ENCODE data around the gene MUC3A.
A peak's percentile ranks its signal among the peaks of the same experiment; 100 is the strongest.
"Not testable (repeated sequence)": the region's sequence is repeated elsewhere in the genome, so short reads cannot be mapped to it uniquely, and the experiment has no call there.

Gene MUC3A, protein sequence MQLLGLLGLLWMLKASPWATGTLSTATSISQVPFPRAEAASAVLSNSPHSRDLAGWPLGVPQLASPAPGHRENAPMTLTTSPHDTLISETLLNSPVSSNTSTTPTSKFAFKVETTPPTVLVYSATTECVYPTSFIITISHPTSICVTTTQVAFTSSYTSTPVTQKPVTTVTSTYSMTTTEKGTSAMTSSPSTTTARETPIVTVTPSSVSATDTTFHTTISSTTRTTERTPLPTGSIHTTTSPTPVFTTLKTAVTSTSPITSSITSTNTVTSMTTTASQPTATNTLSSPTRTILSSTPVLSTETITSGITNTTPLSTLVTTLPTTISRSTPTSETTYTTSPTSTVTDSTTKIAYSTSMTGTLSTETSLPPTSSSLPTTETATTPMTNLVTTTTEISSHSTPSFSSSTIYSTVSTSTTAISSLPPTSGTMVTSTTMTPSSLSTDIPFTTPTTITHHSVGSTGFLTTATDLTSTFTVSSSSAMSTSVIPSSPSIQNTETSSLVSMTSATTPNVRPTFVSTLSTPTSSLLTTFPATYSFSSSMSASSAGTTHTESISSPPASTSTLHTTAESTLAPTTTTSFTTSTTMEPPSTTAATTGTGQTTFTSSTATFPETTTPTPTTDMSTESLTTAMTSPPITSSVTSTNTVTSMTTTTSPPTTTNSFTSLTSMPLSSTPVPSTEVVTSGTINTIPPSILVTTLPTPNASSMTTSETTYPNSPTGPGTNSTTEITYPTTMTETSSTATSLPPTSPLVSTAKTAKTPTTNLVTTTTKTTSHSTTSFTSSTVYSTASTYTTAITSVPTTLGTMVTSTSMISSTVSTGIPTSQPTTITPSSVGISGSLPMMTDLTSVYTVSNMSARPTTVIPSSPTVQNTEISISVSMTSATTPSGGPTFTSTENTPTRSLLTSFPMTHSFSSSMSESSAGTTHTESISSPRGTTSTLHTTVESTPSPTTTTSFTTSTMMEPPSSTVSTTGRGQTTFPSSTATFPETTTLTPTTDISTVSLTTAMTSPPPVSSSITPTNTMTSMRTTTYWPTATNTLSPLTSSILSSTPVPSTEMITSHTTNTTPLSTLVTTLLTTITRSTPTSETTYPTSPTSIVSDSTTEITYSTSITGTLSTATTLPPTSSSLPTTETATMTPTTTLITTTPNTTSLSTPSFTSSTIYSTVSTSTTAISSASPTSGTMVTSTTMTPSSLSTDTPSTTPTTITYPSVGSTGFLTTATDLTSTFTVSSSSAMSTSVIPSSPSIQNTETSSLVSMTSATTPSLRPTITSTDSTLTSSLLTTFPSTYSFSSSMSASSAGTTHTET (N-terminal part only)

DNA sequence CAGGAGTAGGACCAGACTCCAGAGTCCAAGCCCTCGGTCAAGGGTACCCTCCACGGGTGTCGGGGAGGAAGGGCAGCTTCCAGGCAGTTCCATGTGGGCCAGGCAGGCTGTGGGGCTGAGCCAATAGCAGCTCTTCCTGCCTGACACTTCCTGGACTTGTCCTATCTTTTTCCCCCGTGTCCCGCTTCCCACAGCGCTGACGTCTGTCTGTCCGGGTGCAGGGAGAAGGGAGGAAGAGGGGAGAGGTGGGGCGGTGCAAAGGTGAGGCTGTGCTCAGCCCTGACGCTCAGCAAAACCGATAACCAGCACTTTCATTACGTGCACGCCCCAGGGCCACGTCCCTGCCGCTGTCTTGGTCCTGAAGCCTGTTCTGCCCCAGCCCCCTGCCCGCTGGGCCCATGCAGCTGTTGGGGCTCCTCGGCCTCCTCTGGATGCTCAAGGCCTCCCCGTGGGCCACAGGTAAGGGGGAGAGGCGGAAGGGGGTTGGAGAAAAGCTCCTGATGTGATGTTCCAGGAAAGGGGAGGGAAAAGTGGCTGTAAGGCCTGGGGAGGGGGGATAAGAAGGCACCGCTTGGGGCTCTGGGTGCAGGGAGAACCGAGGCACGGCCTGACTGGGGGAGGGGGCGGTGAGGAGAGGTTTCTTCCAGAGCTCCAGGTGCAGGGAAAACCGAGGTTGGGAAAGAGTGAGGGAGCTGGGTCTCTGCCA lies at the start of gene MUC3A:
Gene MUC3A (plus strand): TSS at position 308 of the 706 bp plus-strand sequence. CDS start 91 bp downstream, at position 399.
- no peak for DNase-seq

DNA sequence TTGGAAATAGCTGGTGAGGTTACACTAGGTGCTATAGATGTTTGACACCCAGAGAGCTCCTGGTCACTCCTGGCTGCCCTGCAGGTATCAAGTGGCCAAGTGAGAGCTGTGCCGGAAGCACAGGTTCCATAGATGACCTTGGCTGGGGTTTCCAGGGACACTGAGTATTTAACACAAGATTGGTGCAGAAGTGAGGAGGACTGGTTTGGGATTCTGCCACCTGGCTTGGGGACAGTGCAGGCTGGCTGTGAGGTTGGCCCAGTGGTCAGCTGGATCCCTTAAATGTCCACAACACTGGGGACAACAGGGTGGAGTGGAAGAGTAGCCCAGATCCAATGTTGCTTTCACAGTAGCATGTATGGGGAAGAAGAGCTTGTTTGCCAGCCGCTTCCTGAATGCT lies 48.4 kb upstream of the MUC3A start:
- DNase-seq = no peak

DNA sequence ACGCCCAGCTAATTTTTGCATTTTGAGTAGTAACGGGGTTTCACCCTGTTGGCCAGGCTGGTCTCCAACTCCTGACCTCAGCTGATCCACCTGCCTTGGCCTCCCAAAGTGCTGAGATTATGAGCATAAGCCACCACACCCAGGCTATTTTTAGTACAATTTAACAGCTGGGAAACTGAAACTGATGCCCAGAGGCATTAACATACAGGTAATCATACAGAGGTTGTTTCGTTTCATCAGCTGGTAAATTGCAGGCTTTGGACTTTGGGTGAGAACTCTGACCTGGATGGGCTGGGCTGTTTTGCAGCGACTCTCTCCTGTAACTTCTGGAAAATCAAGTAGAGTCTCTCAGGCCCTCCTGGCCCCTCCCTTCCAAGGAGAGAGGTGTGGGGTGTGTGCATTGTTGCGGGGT lies 47.4 kb upstream of the MUC3A start:
- no peak for DNase-seq

DNA sequence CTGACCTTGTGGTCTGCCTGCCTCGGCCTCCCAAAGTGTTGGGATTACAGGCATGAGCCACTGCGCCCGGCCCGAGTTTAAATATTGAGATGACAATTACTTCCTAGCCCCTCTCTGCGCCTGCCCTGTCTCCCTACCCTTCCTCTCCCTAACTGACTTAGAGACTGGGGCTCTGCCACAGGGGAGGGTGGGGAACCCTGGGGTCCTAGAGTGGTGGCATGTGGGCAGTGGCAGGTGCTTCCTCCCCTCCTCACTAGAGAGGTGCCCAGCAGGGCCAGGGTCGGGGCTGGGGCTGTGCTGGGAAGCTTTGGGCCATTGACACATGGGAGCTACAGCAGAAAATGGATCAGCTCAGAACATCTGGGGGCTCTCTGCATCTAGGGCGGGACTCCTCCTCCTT lies 46.7 kb upstream of the MUC3A start:
- no peak for DNase-seq

DNA sequence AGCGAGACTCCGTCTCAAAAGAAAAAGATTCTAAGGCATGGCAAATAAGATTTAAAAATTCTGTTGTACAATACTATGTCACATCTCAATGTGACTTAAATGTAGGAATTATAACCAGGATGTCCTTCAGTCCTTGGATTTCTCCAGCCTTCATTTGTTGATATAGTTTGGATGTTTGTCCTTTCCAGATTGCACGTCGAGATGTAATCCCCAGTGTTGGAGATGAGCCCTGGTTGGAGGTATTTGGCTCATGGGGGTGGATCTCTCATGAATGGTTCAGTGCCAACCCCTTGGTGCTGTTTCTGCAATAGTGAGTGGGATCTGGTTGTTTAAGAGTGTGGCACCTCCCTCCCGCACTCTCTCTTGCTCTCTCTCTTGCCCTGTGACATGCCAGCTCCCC lies 40.8 kb upstream of the MUC3A start:
- DNase-seq = no peak

DNA sequence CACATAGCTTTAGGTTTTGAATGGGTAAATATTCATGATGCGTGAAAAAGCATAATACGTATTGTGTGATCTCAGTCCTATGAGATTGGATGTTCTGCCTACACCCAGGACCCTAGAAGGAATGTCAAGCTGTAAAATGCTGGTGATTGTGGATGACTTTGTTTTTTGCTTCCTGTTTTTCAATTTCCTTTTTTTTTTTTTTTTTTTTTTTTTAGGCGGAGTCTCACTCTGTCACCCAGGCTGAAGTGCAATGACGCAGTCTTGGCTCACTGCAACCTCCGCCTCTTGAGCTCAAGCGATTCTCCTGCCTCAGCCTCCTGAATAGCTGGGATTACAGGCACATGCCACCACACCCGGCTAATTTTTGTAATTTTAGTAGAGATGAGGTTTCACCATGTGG lies 38.9 kb upstream of the MUC3A start:
- peak; percentile 73 for DNase-seq

DNA sequence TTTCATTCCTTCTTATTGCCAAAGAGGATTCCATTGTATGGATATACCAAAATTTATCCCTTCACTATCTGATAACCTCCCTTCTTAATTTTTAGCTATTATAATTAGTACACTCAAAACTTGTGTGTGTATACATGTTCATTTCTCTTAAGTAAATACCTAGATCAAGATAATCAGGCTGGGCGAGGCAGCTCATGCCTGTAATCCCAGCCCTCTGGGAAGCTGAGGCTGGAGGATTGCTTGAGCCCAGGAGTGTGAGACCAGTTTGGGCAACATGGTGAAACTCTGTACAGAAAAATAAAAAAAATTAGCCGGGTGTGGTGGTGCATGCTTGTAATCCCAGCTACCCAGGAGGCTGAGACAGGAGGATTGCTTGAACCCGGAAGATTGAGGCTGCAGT lies 37.9 kb upstream of the MUC3A start:
- no peak for DNase-seq

DNA sequence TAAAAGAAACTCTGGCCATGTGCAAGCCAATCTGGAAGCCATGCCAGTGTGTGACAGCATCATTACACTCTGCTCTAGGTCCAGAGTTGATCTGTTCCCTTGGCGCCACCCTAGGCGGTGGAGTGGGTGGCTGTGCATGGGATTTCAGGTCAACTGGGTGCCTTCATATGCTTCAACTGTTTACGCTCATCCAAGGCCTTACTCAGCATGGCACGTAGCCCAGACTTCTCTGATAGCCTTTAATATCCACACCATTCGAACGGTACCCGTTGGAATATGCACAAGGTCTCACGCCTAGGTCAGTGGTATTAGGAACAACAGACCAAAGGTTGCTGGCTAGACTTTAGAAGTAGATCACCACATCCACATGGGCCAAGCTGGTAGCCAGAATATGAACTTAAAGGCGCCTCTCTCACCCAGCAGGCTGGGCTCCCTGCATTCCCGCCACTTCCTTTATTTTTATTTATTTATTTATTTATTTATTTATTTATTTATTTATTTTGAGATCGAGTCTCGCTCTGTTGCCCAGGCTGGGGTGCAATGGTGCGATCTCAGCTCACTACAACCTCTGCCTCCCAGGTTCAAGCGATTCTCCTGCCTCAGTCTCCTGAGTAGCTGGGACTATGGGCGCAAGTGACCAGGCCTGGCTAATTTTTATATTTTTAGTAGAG lies 35.0 kb upstream of the MUC3A start:
- DNase-seq = no peak

DNA sequence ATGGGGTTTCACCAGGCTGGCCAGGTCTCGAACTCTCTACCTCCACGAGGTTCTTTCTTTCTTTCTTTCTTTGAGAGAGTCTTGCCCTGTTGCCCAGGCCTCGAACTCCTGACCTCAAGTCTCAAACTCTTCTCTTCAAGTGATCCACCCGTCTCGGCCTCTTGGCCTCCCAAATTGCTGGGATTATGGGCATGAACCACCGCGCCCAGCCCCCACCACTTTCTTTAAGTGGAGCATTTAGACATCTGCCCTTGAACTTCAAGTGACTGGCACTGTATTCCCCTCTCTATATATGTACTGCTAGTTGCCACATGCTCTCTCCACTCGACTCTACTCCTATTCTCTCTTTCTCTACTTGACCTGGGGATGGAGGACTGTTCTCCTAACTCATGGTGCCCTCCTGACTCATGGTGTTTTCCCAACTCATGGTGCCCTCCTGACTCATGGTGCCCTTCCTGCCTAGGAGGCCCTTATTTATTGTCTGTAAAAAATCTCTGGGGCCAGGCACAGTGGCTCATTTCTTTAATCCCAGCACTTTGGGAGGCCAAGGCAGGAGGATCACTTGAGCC lies 34.4 kb upstream of the MUC3A start:
- no peak for DNase-seq

DNA sequence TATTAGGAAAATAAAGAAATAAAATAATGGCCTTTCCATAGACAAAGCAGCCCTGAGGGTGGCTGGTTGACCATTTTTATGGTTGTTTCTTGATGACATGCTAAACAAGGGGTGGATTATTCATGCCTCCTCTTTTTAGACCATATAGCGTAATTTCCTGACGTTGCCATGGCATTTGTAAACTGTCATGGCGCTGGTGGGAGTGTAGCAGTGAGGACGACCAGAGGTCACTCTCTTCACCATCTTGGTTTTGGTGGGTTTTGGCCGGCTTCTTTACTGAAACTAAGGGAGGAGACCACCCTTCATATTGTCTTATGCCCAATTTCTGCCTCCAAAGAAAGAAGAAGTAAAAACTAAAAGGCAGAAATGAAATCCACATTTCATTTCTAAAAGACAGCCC lies 30.0 kb upstream of the MUC3A start:
- DNase-seq = not testable (repeated sequence)

DNA sequence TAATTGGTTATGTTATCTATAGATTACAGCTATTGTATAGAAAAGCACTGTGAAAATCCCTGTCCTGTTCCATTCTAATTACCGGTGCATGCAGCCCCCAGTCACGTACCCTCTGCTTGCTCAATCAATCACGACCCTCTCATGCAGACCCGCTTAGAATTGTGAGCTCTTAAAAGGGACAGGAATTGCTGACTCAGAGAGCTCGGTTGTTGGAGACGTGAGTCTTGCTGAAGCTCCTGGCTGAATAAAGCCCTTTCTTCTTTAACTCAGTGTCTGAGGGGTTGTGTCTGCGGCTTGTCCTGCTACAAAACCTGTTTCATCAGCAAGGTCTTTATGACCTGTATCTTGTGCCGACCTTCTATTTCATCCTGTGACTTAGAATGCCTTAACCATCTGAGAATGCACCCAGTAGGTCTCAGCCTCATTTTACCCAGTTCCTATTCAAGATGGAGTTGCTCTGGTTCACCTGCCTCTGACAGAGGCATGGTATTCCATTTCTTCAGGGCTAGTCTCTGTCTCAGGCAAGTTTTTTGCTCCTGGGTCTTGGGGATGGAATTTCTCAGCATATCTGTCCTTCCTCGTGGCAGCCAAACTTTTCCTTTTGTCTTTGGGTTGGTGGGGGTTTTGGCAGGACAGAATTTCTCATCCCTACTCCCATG lies 29.4 kb upstream of the MUC3A start:
- DNase-seq = not testable (repeated sequence)

DNA sequence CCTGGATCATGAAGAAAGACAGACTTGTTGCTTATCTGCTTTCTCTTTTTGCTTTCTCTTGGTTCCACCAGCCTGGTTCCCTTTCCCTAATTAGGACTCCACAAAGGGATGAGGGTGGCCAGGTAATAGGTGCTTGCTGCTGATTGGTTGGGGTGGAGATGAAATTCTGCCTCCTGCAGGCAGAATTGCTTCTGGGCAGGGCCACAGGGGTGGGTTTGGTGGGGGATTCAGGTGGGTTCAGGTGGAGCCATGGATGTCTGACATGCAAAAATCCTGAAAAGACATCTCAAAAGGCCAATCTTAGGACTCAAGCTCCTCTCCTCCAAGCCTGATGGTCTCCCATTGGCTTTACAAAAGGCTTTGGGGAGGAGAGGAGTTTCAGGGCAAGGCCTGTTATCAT lies 28.3 kb upstream of the MUC3A start:
- DNase-seq = no peak

DNA sequence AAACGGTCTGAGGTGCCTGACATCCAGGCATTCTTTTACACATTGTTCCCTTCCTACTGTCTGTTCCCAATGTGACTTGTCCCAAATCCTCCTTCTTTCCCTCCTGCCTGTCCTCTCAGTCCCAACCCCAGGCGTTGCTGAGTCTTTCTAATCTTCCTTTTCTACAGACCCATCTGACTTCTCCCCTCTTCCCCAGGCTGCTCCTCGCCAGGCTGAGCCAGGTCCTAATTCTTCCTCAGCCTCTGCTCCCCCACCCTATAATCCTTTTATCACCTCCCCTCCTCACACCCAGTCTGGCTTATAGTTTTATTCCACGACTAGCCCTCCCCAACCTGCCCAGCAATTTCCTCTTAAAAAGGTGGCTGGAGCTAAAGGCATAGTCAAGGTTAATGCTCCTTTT lies 25.7 kb upstream of the MUC3A start:
- DNase-seq = not testable (repeated sequence)

DNA sequence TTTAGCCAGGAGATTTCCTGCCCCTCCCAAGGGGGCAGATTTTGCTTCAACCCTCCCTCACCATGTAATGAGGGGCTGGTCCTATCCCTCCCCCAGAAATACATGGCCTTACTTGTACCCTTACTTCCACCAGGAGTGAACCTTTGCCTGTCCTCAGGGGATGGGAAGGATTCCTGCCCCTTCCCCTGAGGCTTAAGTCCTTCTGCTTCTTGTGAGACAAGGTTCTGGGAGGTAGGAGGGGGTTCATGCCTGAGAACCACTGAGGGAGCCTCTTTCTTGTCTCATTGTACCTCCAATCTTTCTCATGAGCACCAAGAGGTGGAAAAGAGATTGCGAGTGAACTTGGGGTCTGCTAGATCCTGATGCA lies 19.5 kb upstream of the MUC3A start:
- DNase-seq = no peak

DNA sequence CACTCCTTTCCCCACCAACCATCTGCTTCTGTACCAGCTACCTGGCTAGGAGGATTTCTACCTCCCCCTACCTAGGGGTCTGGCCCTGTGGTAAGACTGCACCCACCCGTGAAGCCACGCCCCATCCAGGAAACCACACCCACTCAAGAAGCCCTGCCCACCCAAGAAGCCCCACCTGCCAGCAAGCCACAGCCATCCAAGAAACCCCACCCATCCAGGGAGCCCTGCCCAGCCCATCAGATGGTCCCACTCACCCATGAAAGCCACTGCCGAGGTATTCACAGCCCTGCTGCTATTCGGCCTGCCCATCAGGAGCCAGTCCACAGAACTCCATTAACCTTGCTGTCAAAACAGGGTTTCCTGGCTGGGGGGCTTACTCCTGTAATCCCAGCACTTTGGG lies 15.6 kb upstream of the MUC3A start:
- DNase-seq = no peak

DNA sequence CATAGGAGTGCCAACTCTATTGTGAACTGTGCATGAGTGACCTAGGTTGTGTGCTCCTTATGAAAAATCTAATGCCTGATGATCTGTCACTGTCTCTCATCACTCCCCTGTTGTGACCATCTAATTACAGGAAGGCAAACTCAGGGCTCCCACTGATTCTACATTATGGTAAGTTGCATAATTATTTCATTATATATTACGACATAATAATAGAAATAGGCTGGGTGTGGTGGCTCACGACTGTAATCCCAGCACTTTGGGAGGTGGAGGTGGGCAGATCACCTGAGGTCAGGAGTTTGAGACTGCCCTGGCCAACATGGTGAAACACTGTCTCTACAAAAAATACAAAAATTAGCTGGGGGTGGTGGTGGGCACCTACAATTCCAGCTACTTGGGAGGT lies 14.0 kb upstream of the MUC3A start:
- not testable (repeated sequence) for DNase-seq

DNA sequence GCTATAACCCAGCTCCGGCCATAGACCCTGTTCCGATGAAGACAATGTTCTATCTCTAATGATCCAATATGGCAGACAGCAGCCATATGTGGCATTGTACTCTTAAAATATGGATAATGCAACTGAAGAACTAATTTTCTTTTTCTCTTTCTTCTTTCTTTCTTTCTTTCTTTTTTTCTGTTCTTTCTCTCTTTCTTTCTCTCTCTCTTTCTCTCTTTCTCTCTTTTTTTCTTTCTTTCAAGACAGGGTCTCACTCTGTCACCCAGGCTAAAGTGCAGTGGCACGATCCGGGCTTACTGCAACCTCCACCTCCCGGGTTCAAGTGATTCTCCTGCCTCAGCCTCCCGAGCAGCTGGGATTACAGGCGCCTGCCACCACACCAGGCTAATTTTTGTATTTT lies 13.2 kb upstream of the MUC3A start:
- not testable (repeated sequence) for DNase-seq

DNA sequence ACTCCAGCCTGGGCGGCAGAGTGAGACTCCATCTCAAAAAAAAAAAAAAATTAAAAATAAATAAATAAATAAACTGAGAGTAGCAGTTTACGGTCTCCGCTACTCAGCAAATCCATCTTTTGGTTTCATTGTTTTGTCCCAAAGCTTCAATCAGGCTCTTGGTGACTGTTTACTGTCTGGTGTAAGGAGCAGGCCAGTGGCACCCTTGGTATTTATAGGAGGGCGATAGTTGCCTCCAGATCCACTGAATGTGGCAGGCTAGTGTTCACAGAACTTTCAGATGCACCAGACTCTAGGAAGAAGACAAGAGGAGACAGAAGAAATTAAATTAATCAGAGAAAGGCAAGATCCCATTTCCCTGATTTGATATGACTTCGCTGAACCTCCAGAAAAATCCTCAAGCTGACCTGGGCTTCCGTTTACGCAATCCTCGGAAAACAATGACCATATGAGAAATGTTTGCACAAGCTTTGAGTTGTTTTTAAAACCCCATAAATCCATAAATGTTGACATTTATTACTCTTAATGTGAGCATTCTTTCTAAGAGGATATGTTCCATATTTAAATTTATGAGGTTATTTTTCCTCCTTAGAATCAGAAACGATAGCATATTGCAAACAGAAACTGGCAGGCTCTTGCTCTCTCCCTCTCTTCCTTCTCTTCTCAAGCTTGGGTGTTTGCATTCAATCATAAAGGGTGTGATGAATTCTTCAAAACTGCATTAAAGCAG lies 7.1 kb upstream of the MUC3A start:
- DNase-seq = peak; percentile 16

DNA sequence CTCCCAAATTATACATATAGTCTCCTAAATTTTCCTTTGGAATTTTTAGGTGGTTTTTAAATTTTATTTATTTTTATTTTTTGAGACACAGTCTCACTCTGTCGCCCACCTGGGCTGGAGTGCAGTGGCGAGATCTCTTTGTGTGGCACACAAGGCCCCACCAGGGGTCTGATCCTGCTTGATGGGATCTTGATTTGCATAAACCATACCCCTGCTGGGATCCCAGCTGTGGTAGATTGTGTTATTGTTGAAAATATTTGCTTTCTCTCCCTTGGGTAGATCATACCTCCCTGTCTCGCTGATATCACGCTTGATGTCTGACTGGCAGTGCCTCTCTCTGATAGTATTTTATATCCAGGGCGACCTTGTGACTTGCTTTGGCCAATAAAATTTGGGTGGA lies 5.6 kb upstream of the MUC3A start:
- no peak for DNase-seq

DNA sequence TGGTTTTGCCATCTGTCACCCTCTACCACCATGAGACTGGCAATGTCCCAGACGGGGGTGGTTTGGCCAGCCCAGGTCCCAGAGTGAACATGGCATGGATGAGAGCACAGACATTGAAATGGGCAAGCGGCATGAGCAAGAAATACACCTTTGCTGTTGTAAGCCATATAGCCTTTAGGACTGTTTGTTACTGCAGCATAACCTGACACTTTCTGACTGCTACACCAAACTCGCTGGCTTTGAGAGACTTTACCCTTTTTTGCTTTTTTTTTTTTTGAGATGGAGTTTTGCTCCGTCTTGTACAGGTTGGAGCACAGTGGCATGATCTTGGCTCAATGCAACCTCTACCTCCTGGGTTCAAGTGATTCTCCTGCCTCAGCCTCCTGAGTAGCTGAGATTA lies 5.2 kb upstream of the MUC3A start:
- DNase-seq = no peak

Data from MV-4-11 (cell line).